NB4 (cell line): ENCODE data around the gene FAM170B.

Source experiments
- MYC ChIP-seq: IDR thresholded peaks from 2 replicates; pipeline ENCODE4 v1.6.1; 2011; ENCODE audit warnings: low read depth, low read length
- TF ChIP-seq, protein P1 (sequence below): IDR thresholded peaks from one replicate; pipeline ENCODE4 v1.5.1; 2012; ENCODE audit warnings: low read depth, low read length

DNA sequence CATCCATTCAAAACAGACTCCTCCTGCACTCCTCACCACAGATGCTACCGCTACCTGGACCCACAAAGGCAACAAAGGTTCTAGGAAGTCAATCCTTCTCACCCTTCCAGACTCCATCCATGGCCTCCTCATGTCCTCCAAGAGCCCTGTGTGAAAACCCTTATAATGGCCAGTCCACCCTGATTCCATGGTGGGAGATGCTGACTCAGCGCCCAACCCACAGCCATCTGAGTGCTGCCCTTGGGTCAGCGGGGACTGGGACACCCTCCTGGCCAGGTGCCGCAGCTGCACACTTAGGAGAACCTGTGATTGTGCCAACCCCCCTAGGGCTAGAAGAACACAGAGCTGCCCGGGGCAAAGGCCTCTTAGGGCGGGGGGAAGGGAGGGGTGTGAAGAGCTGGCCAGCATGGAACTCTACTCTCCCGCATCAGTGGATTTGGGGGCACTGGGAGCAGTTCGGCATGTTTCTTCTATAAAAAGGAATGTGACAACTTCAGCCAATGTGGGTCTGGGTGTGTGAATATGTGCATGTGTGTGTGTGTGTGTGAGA lies 29.0 kb upstream of the FAM170B start:
- TF ChIP-seq, protein P1, sequence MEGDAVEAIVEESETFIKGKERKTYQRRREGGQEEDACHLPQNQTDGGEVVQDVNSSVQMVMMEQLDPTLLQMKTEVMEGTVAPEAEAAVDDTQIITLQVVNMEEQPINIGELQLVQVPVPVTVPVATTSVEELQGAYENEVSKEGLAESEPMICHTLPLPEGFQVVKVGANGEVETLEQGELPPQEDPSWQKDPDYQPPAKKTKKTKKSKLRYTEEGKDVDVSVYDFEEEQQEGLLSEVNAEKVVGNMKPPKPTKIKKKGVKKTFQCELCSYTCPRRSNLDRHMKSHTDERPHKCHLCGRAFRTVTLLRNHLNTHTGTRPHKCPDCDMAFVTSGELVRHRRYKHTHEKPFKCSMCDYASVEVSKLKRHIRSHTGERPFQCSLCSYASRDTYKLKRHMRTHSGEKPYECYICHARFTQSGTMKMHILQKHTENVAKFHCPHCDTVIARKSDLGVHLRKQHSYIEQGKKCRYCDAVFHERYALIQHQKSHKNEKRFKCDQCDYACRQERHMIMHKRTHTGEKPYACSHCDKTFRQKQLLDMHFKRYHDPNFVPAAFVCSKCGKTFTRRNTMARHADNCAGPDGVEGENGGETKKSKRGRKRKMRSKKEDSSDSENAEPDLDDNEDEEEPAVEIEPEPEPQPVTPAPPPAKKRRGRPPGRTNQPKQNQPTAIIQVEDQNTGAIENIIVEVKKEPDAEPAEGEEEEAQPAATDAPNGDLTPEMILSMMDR, result no peak
- TF ChIP-seq MYC, result no peak
